Fibroblast of lung (primary cell): Measurements from ENCODE around the gene GLUL.

Experiments used
- CTCF ChIP-seq, 2 donors: IDR thresholded peaks in 1 of 2; conservative IDR thresholded peaks in 1 of 2; 1 replicate in 1 of 2; 2 replicates in 1 of 2; pipeline ENCODE4 v1.5.1; 2011 to 2012; ENCODE audit warnings: low read length in 2 of 2, control low read depth in 1 of 2, inconsistent platforms in 1 of 2, low read depth in 1 of 2, mild to moderate bottlenecking in 1 of 2
- EZH2 ChIP-seq: IDR thresholded peaks from 2 replicates; pipeline ENCODE4 v1.5.1; 2012; ENCODE audit warnings: low read length, control low read depth, mild to moderate bottlenecking; ENCODE audit errors: missing control alignments

- TF ChIP-seq CTCF (conservative IDR thresholded peaks at IDR 0.05 in 1 of 2, IDR thresholded peaks at IDR 0.05 in 1 of 2; ENCODE audit: low read depth in 1 of 2, low read length in 2 of 2) (no peak), EZH2 (no peak)
Measured at GRCh38 chr1:182338806-182339370, 52.7 kb downstream of the GLUL start.
